BJ (cell line): Measurements from ENCODE around the gene ITGB6. TPM values are rescaled to one million over a fixed set of nuclear protein-coding genes. Genes with fewer than 3 reads are reported as not detected.

Experiments
- CTCF ChIA-PET: fragments of 350-600 bp; formaldehyde crosslinking; extraction: SDS; loops from one replicate; lab custom pipeline; 2021; ENCODE audit warnings: antibody characterized with exemption, inconsistent platforms; lab: Yijun Ruan, JAX
- POLR2A ChIA-PET: fragments of 300-600 bp; sonication (Branson Sonifier 250); formaldehyde crosslinking; extraction: SDS; loops from one replicate; lab custom pipeline; 2021; ENCODE audit warnings: antibody characterized with exemption; lab: Charles Lee
- DNase-seq: peaks from one replicate; pipeline ENCODE4 v3.0.0-alpha.2; 2011; ENCODE audit warnings: low read depth
- H3K27me3 ChIP-seq: 2 replicates; pipeline ENCODE4 v1.6.0; 2011; ENCODE audit warnings: low read length; ENCODE audit not compliant: control insufficient read depth, insufficient read depth
- H3K36me3 ChIP-seq: 2 replicates; pipeline ENCODE4 v1.5.1; 2011; ENCODE audit warnings: low read length; ENCODE audit not compliant: control insufficient read depth, insufficient read depth
- H3K4me3 ChIP-seq: 2 replicates; pipeline ENCODE4 v1.5.1; 2011; ENCODE audit warnings: low read depth, mild to moderate bottlenecking, control low read depth, low read length
- CTCF ChIP-seq: IDR thresholded peaks from 2 replicates; pipeline ENCODE4 v1.5.1; 2011; ENCODE audit warnings: low read depth, mild to moderate bottlenecking, control low read depth, inconsistent platforms, low read length, moderate library complexity; ENCODE audit not compliant: insufficient read depth
- polyA plus RNA-seq: library from polyadenylated mRNA; depleted of rRNA; stranded (reverse); fragments of >200 nt; gene quantifications from 2 replicates; pipeline ENCODE4 v1.2.3, GENCODE V29; 2011

Gene ITGB6
- polyA plus RNA-seq, 1 experiment = 0.01 TPM

- no peak for DNase-seq
- no peak for TF ChIP-seq CTCF
- POLR2A ChIA-PET = no interaction called here
- Histone ChIP-seq H3K27me3 (no peaks in the 10 kb centered on the region; the same call in 1 of the 2 replicates), H3K36me3 (no peaks in the 10 kb centered on the region), H3K4me3 (no peak overlapping the region)
- CTCF ChIA-PET = no interaction called here
Observed at GRCh38 chr2:160145471-160145870, 54.6 kb downstream of the ITGB6 start.

- no peak for TF ChIP-seq CTCF
- ChIA-PET CTCF (interaction anchor here (1.4 kb wide), 1 partner anchor 35 kb away, joined by 5 read pairs; no protein-coding TSS in a partner anchor), POLR2A (no interaction called here)
- no peak overlapping the region for H3K4me3 ChIP-seq
- DNase-seq = no peak
- H3K36me3 ChIP-seq = no peaks in the 10 kb centered on the region
- H3K27me3 ChIP-seq = no peaks in the 10 kb centered on the region; the same call in 1 of the 2 replicates
Observed at GRCh38 chr2:160144280-160144990, 55.6 kb downstream of the ITGB6 start.

GRCh38 chr2:160142472-160142871 is 57.6 kb downstream of the ITGB6 start:
- no peak for DNase-seq
- ChIA-PET CTCF (no interaction called here), POLR2A (no interaction called here)
- TF ChIP-seq CTCF = no peak
- no peaks in the 10 kb centered on the region for H3K36me3 ChIP-seq
- H3K27me3 ChIP-seq = no peaks in the 10 kb centered on the region; the same call in 1 of the 2 replicates
- H3K4me3 ChIP-seq = no peak overlapping the region

GRCh38 chr2:160141912-160142311 is 58.2 kb downstream of the ITGB6 start:
- no peak for TF ChIP-seq CTCF
- CTCF ChIA-PET = interaction anchor here (0.7 to 0.8 kb wide), 2 partner anchors 10 to 109 kb away, joined by 3 to 5 read pairs; no protein-coding TSS in a partner anchor
- no peaks in the 10 kb centered on the region; the same call in 1 of the 2 replicates for H3K27me3 ChIP-seq
- no peak overlapping the region for H3K4me3 ChIP-seq
- H3K36me3 ChIP-seq = no peaks in the 10 kb centered on the region
- no peak for DNase-seq
- POLR2A ChIA-PET = no interaction called here

GRCh38 chr2:160141419-160141818 is 58.7 kb downstream of the ITGB6 start:
- no peaks in the 10 kb centered on the region for H3K36me3 ChIP-seq
- ChIA-PET POLR2A (interaction anchor here (0.5 to 0.6 kb wide), 2 partner anchors 10 to 17 kb away, joined by 5 to 11 read pairs; no protein-coding TSS in a partner anchor), CTCF (interaction anchor here (0.7 to 1.3 kb wide), 3 partner anchors 10 to 110 kb away, joined by 3 to 5 read pairs (median 4); no protein-coding TSS in a partner anchor)
- no peaks in the 10 kb centered on the region; the same call in 1 of the 2 replicates for H3K27me3 ChIP-seq
- no peak overlapping the region for H3K4me3 ChIP-seq
- no peak for DNase-seq
- no peak for TF ChIP-seq CTCF
